CD4-positive, alpha-beta memory T cell (primary cell): ENCODE data around the gene STK24. TPM values are rescaled to one million over a fixed set of nuclear protein-coding genes. Genes with fewer than 3 reads are reported as not detected.

Source experiments
- CTCF ChIA-PET: fragments of 350-600 bp; sonication (Branson Sonifier 250); formaldehyde crosslinking; loops from one replicate; lab custom pipeline; 2021; ENCODE audit warnings: inconsistent platforms; ENCODE audit not compliant: partially characterized antibody; lab: Charles Lee
- POLR2A ChIA-PET: fragments of 350-600 bp; sonication (Branson Sonifier 250); formaldehyde crosslinking; loops from one replicate; lab custom pipeline; 2021; ENCODE audit not compliant: partially characterized antibody; lab: Charles Lee
- DNase-seq, 5 donors: peaks; one replicate each; pipeline versions ENCODE4 v3.0.0 to v3.0.0-alpha.2; 2020 to 2022; ENCODE audit warnings: mixed read lengths in 1 of 5
- H3K27ac ChIP-seq: one replicate; pipeline ENCODE4 v1.7.0; 2013; ENCODE audit warnings: low read depth, low read length
- H3K27me3 ChIP-seq: 2 replicates; pipeline ENCODE4 v1.7.0; 2013; ENCODE audit warnings: mild to moderate bottlenecking, low read length, moderate library complexity; ENCODE audit not compliant: insufficient read depth
- H3K36me3 ChIP-seq: 2 replicates; pipeline ENCODE4 v1.7.0; 2013; ENCODE audit warnings: mild to moderate bottlenecking, low read length, moderate library complexity; ENCODE audit not compliant: insufficient read depth
- H3K4me1 ChIP-seq: 2 replicates; pipeline ENCODE4 v1.7.0; 2013; ENCODE audit warnings: mild to moderate bottlenecking, low read length, moderate library complexity; ENCODE audit not compliant: insufficient read depth
- H3K4me3 ChIP-seq, 2 donors: one replicate each; pipeline ENCODE4 v1.7.0; 2013; ENCODE audit warnings: low read length in 2 of 2, mild to moderate bottlenecking in 1 of 2
- H3K9me3 ChIP-seq, 2 donors: one replicate each; pipeline ENCODE4 v1.7.0; 2013; ENCODE audit warnings: low read length in 2 of 2, control low read depth in 1 of 2; ENCODE audit not compliant: control insufficient read depth in 1 of 2
- H3K27ac Mint-ChIP-seq, 7 donors: one replicate each; pipeline ENCODE4 v1.8.0; 2020 to 2021; ENCODE audit warnings: mixed read lengths in 7 of 7, mild to moderate bottlenecking in 6 of 7, inconsistent platforms in 3 of 7, moderate library complexity in 3 of 7
- H3K27me3 Mint-ChIP-seq, 2 donors: one replicate each; pipeline ENCODE4 v1.8.0; 2020 to 2021; ENCODE audit warnings: mixed read lengths in 2 of 2
- H3K36me3 Mint-ChIP-seq, 2 donors: one replicate each; pipeline ENCODE4 v1.8.0; 2020 to 2021; ENCODE audit warnings: mixed read lengths in 2 of 2, inconsistent platforms in 1 of 2, mild to moderate bottlenecking in 1 of 2
- H3K4me1 Mint-ChIP-seq, 4 donors: one replicate each; pipeline ENCODE4 v1.8.0; 2020 to 2021; ENCODE audit warnings: mixed read lengths in 4 of 4, mild to moderate bottlenecking in 1 of 4
- H3K4me3 Mint-ChIP-seq, 8 donors: one replicate each; pipeline ENCODE4 v1.8.0; 2020 to 2021; ENCODE audit warnings: mixed read lengths in 8 of 8, mild to moderate bottlenecking in 7 of 8, moderate library complexity in 6 of 8, inconsistent platforms in 3 of 8
- H3K9me3 Mint-ChIP-seq, 8 donors: one replicate each; pipeline ENCODE4 v1.8.0; 2020 to 2021; ENCODE audit warnings: mixed read lengths in 8 of 8, mild to moderate bottlenecking in 5 of 8, inconsistent platforms in 3 of 8, moderate library complexity in 1 of 8
- intact Hi-C: fragments of 100-400 bp; cut with micrococcal nuclease; formaldehyde crosslinking; loops from one replicate; pipeline ENCODE4 v1.15.1; 2023
- polyA plus RNA-seq, 2 donors: library from polyadenylated mRNA; unstranded; fragments of 300-500 nt; fragmentation: Illumina TruSeq; gene quantifications; one replicate each; pipeline ENCODE4 v1.2.3, GENCODE V29; 2021
- total RNA-seq, 2 experiments: library from RNA; stranded (reverse); gene quantifications; one replicate each; pipeline ENCODE4 v1.2.3, GENCODE V29; 2021

STK24 gene
- total and polyA plus RNA-seq, 4 experiments from 2014 or later = 24.2 to 147 (median 118) TPM

GRCh38 chr13:98567140-98567539 lies 9.8 kb downstream of the STK24 start:
- no peaks in the 10 kb centered on the region for H3K36me3 ChIP-seq
- Mint-ChIP-seq H3K4me1 (peaks cover 72 to 98% (median 85%) of the 10 kb centered on the region in 4 donors), H3K27ac (peak overlapping the region; percentile 94 to 98 (median 97)), H3K4me3 (peak overlapping the region; percentile 61 to 97 (median 86)), H3K27me3 (no peaks in the 10 kb centered on the region), H3K9me3 (no peaks in the 10 kb centered on the region), H3K36me3 (peaks cover 0 to 19% of the 10 kb centered on the region in 2 donors)
- H3K9me3 ChIP-seq = no peaks in the 10 kb centered on the region
- H3K4me3 ChIP-seq = peak overlapping the region in 1 of 2 donors; percentile 44
- H3K27me3 ChIP-seq = no peaks in the 10 kb centered on the region
- POLR2A ChIA-PET = interaction anchor here (0.8 to 8.0 kb wide), 4 partner anchors 9 to 84 kb away, joined by 3 to 87 read pairs (median 6); partner anchors contain the start of gene STK24
- H3K4me1 ChIP-seq = peaks cover 93% of the 10 kb centered on the region
- DNase-seq = no peak
- CTCF ChIA-PET = interaction anchor here (0.9 to 1.8 kb wide), 5 partner anchors 14 to 122 kb away, joined by 3 to 5 read pairs (median 3); no protein-coding TSS in a partner anchor
- intact Hi-C loops = no loop called here
- H3K27ac ChIP-seq = peak overlapping the region; percentile 81

GRCh38 chr13:98565726-98566565 lies 11.0 kb downstream of the STK24 start:
- CTCF ChIA-PET = interaction anchor here (0.9 to 3.5 kb wide), 5 partner anchors 10 to 121 kb away, joined by 3 to 17 read pairs (median 4); no protein-coding TSS in a partner anchor
- peak overlapping the region; percentile 4 to 39 for H3K4me3 ChIP-seq

GRCh38 chr13:98564204-98564603 lies 12.7 kb downstream of the STK24 start:
- intact Hi-C loops = loop anchor here (5.0 kb wide), 1 partner anchor 52 kb away; no protein-coding TSS in a partner anchor
- peak overlapping the region in 1 of 2 donors; percentile 57 for H3K4me3 ChIP-seq
- peak in 1 of 5 donors; percentile 54 for DNase-seq
- H3K27me3 Mint-ChIP-seq = no peaks in the 10 kb centered on the region
- H3K4me1 ChIP-seq = peaks cover 93% of the 10 kb centered on the region
- H3K27me3 ChIP-seq = no peaks in the 10 kb centered on the region
- H3K9me3 ChIP-seq = no peaks in the 10 kb centered on the region
- peak overlapping the region; percentile 87 to 96 (median 92) for H3K4me3 Mint-ChIP-seq
- ChIA-PET POLR2A (interaction anchor here (0.8 to 8.0 kb wide), 12 partner anchors 8 to 655 kb away, joined by 3 to 87 read pairs (median 6); partner anchors contain the start of gene STK24), CTCF (interaction anchor here (1.1 to 3.5 kb wide), 7 partner anchors 11 to 119 kb away, joined by 3 to 17 read pairs (median 5); no protein-coding TSS in a partner anchor)
- H3K27ac ChIP-seq = peak overlapping the region; percentile 55
- H3K9me3 Mint-ChIP-seq = no peaks in the 10 kb centered on the region
- H3K27ac Mint-ChIP-seq = peak overlapping the region; percentile 95 to 98 (median 96)
- H3K4me1 Mint-ChIP-seq = peaks cover 73 to 98% (median 84%) of the 10 kb centered on the region in 4 donors
- peaks cover 0 to 23% of the 10 kb centered on the region in 2 donors for H3K36me3 Mint-ChIP-seq
- H3K36me3 ChIP-seq = no peaks in the 10 kb centered on the region

More at GRCh38 chr13:98565726-98566565, 11.0 kb downstream of the STK24 start:
- H3K36me3 ChIP-seq = no peaks in the 10 kb centered on the region
- peak overlapping the region; percentile 94 to 98 (median 97) for H3K27ac Mint-ChIP-seq
- H3K4me3 Mint-ChIP-seq = peak overlapping the region; percentile 63 to 97 (median 86)
- no peaks in the 10 kb centered on the region for H3K9me3 ChIP-seq
- H3K4me1 Mint-ChIP-seq = peaks cover 72 to 98% (median 85%) of the 10 kb centered on the region in 4 donors
- POLR2A ChIA-PET = interaction anchor here (0.9 to 8.0 kb wide), 6 partner anchors 10 to 85 kb away, joined by 3 to 87 read pairs (median 3); partner anchors contain the start of gene STK24
- no peak for DNase-seq
- peak overlapping the region; percentile 81 for H3K27ac ChIP-seq
- peaks cover 0 to 17% of the 10 kb centered on the region in 2 donors for H3K36me3 Mint-ChIP-seq
- no peaks in the 10 kb centered on the region for H3K27me3 ChIP-seq
- H3K27me3 Mint-ChIP-seq = no peaks in the 10 kb centered on the region
- intact Hi-C loops = no loop called here
- peaks cover 93% of the 10 kb centered on the region for H3K4me1 ChIP-seq
- no peaks in the 10 kb centered on the region for H3K9me3 Mint-ChIP-seq

GRCh38 chr13:98563071-98563470 lies 13.8 kb downstream of the STK24 start:
- peak overlapping the region; percentile 55 for H3K27ac ChIP-seq
- POLR2A ChIA-PET = interaction anchor here (0.7 to 8.0 kb wide), 15 partner anchors 9 to 117 kb away, joined by 3 to 87 read pairs (median 6); partner anchors contain the start of gene STK24
- peak overlapping the region; percentile 95 to 98 (median 96) for H3K27ac Mint-ChIP-seq

DNA sequence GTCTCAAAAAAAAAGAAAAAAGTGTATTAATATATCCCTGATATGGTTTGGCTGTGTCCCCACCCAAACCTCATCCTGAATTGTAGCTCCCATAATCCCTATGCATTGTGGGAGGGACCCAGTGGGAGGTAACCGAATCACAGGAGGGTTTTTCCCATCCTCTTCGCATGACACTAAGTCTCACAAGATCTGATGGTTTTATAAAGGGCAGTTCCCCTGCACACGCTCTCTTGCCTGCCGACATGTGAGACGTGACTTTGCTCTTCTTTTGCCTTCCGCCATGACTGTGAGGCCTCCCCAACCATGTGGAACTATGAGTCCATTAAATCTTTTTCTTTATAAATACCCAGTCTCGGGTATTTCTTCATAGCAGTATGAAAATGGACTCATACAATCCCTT lies 17.7 kb downstream of the STK24 start:
- intact Hi-C loops = no loop called here
- CTCF ChIA-PET = interaction anchor here (0.8 to 2.7 kb wide), 3 partner anchors 50 to 113 kb away, joined by 3 to 8 read pairs (median 3); no protein-coding TSS in a partner anchor
- H3K4me1 ChIP-seq = peaks cover 85% of the 10 kb centered on the region

More at GRCh38 chr13:98563071-98563470, 13.8 kb downstream of the STK24 start:
- Histone ChIP-seq H3K4me1 (peaks cover 93% of the 10 kb centered on the region), H3K9me3 (no peaks in the 10 kb centered on the region), H3K36me3 (no peaks in the 10 kb centered on the region), H3K4me3 (peak overlapping the region; percentile 47 to 57), H3K27me3 (no peaks in the 10 kb centered on the region)
- peaks cover 73 to 97% (median 83%) of the 10 kb centered on the region in 4 donors for H3K4me1 Mint-ChIP-seq
- intact Hi-C loops = loop anchor here (1.0 to 5.0 kb wide), 4 partner anchors 8 to 87 kb away; no protein-coding TSS in a partner anchor
- peak overlapping the region; percentile 87 to 96 (median 92) for H3K4me3 Mint-ChIP-seq
- CTCF ChIA-PET = interaction anchor here (1.0 to 3.5 kb wide), 7 partner anchors 9 to 118 kb away, joined by 3 to 17 read pairs (median 6); no protein-coding TSS in a partner anchor
- no peaks in the 10 kb centered on the region for H3K27me3 Mint-ChIP-seq
- DNase-seq = peak; percentile 54 to 72 (median 68)
- no peaks in the 10 kb centered on the region for H3K9me3 Mint-ChIP-seq
- H3K36me3 Mint-ChIP-seq = peaks cover 0 to 23% of the 10 kb centered on the region in 2 donors

GRCh38 chr13:98557937-98558792 lies 18.7 kb downstream of the STK24 start:
- Mint-ChIP-seq H3K9me3 (no peaks in the 10 kb centered on the region), H3K27me3 (no peaks in the 10 kb centered on the region), H3K4me3 (peak overlapping the region; percentile 57 to 78 (median 72)), H3K4me1 (peaks cover 71 to 91% (median 81%) of the 10 kb centered on the region in 4 donors), H3K27ac (peak overlapping the region; percentile 70 to 95 (median 84)), H3K36me3 (peaks cover 0 to 19% of the 10 kb centered on the region in 2 donors)
- H3K36me3 ChIP-seq = no peaks in the 10 kb centered on the region
- peaks cover 90% of the 10 kb centered on the region for H3K4me1 ChIP-seq
- peak overlapping the region; percentile 2 for H3K27ac ChIP-seq
- CTCF ChIA-PET = interaction anchor here (0.8 to 2.7 kb wide), 6 partner anchors 10 to 112 kb away, joined by 3 to 12 read pairs (median 3); no protein-coding TSS in a partner anchor
- no peak for DNase-seq
- H3K4me3 ChIP-seq = no peak overlapping the region
- H3K27me3 ChIP-seq = no peaks in the 10 kb centered on the region
- no peaks in the 10 kb centered on the region for H3K9me3 ChIP-seq
- intact Hi-C loops = no loop called here
- POLR2A ChIA-PET = interaction anchor here (1.1 to 2.6 kb wide), 4 partner anchors 10 to 18 kb away, joined by 7 to 15 read pairs (median 10); no protein-coding TSS in a partner anchor

More for the DNA sequence above, 17.7 kb downstream of the STK24 start:
- peaks cover 67 to 90% (median 80%) of the 10 kb centered on the region in 4 donors for H3K4me1 Mint-ChIP-seq
- Histone ChIP-seq H3K4me3 (no peak overlapping the region), H3K36me3 (no peaks in the 10 kb centered on the region), H3K27me3 (no peaks in the 10 kb centered on the region), H3K27ac (no peak overlapping the region), H3K9me3 (no peaks in the 10 kb centered on the region)
- peak overlapping the region; percentile 29 to 95 (median 71) for H3K27ac Mint-ChIP-seq
- peak overlapping the region in 7 of 8 donors; percentile 14 to 52 (median 42) for H3K4me3 Mint-ChIP-seq
- DNase-seq = no peak
- POLR2A ChIA-PET = interaction anchor here (2.6 kb wide), 1 partner anchor 12 kb away, joined by 15 read pairs; no protein-coding TSS in a partner anchor
- H3K9me3 Mint-ChIP-seq = no peaks in the 10 kb centered on the region
- peaks cover 0 to 21% of the 10 kb centered on the region in 2 donors for H3K36me3 Mint-ChIP-seq
- no peaks in the 10 kb centered on the region for H3K27me3 Mint-ChIP-seq
